ENCODE results near the gene TSPAN8. TPM values are rescaled to one million over a fixed set of nuclear protein-coding genes. Genes with fewer than 3 reads are reported as not detected.

Gene TSPAN8
- total RNA-seq, 1 experiment from 2014 or later = 0.37 TPM

DNA sequence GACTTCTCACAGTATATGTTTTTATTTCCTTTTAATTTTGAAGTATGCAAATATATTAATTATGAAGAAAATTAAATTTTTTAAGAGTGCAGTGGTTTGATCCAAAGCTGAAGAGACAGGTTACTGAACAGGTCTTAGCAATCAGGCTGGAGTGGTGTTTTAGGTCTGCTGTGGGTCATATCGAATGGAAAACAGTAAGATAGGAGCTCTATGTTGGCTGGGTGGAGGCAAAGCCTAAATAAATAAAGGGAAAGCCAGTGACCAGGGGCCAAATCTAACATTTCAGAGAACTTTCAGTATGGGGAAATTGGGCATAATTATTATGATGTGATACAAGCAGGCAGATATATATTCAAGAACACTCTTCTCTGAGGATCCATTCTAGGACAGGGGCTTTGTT lies 12.7 kb upstream of the TSPAN8 start:
- H3K36me3 Mint-ChIP-seq = peaks cover 15% of the 10 kb centered on the region
- H3K4me3 Mint-ChIP-seq = no peak overlapping the region
- DNase-seq (ENCODE audit: low spot score) (no peak), ATAC-seq (no peak)
- no peaks in the 10 kb centered on the region for H3K27me3 Mint-ChIP-seq (ENCODE audit: low read depth)
- no peaks in the 10 kb centered on the region for H3K4me1 Mint-ChIP-seq
- CTCF ChIA-PET = no interaction called here
- no peak overlapping the region for H3K27ac Mint-ChIP-seq
- peaks cover 23% of the 10 kb centered on the region for H3K9me3 Mint-ChIP-seq
- POLR2A ChIA-PET = no interaction called here
- TF ChIP-seq, protein P1, sequence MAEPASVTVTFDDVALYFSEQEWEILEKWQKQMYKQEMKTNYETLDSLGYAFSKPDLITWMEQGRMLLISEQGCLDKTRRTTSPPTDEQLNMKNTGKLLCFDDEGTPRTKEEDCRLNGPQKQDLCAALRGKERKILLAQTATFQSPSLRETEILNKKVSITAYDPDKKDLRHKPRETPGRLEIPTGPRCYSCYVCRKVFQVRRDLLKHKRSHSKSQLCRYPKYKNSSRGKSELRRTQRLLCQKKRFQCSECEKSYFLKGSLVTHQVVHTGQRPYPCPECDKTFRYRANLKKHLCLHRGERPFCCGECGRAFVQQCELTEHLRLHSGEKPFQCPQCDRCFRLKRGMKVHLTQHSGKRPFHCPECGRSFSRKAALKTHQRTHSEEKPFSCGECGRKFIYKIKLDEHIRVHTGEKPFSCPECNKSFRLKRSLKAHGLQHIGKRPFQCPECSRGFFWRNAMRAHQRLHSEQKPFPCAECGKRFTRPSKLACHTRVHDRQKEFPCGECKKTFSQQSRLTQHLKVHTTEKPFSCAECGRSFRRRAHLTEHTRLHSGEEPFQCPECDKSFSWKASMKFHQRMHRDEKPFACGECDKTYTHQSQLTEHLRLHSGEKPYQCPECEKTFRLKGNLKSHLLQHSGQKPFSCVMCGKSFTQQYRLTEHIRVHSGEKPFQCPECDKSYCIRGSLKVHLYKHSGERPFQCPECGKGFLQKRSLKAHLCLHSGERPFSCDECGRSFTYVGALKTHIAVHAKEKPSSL (CRISPR knock-in tag; conservative IDR thresholded peaks at IDR 0.05) = no peak
- TF ChIP-seq FOXP1 (CRISPR knock-in tag; IDR thresholded peaks at IDR 0.05; ENCODE audit: borderline replicate concordance) (no peak), ETV6 (CRISPR knock-in tag; IDR thresholded peaks at IDR 0.05) (no peak), JAZF1 (CRISPR knock-in tag; IDR thresholded peaks at IDR 0.05) (no peak), TCF7 (CRISPR knock-in tag; IDR thresholded peaks at IDR 0.05; ENCODE audit: low read depth) (no peak), MXD4 (CRISPR knock-in tag; IDR thresholded peaks at IDR 0.05; ENCODE audit: borderline replicate concordance) (no peak), ZNF121 (CRISPR knock-in tag; IDR thresholded peaks at IDR 0.05) (no peak), ZNF219 (CRISPR knock-in tag; IDR thresholded peaks at IDR 0.05; ENCODE audit: borderline replicate concordance) (no peak), NFATC4 (CRISPR knock-in tag; IDR thresholded peaks at IDR 0.05) (no peak), FOXK1 (CRISPR knock-in tag; IDR thresholded peaks at IDR 0.05) (no peak), NR1H2 (CRISPR knock-in tag; IDR thresholded peaks at IDR 0.05) (no peak), GTF2I (CRISPR knock-in tag; conservative IDR thresholded peaks at IDR 0.05) (no peak)
- TF ChIP-seq, protein P2, sequence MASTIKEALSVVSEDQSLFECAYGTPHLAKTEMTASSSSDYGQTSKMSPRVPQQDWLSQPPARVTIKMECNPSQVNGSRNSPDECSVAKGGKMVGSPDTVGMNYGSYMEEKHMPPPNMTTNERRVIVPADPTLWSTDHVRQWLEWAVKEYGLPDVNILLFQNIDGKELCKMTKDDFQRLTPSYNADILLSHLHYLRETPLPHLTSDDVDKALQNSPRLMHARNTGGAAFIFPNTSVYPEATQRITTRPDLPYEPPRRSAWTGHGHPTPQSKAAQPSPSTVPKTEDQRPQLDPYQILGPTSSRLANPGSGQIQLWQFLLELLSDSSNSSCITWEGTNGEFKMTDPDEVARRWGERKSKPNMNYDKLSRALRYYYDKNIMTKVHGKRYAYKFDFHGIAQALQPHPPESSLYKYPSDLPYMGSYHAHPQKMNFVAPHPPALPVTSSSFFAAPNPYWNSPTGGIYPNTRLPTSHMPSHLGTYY (CRISPR knock-in tag; IDR thresholded peaks at IDR 0.05) = no peak
- TF ChIP-seq, protein P3, sequence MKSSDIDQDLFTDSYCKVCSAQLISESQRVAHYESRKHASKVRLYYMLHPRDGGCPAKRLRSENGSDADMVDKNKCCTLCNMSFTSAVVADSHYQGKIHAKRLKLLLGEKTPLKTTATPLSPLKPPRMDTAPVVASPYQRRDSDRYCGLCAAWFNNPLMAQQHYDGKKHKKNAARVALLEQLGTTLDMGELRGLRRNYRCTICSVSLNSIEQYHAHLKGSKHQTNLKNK (CRISPR knock-in tag; IDR thresholded peaks at IDR 0.05) = no peak
- TF ChIP-seq, protein P4, sequence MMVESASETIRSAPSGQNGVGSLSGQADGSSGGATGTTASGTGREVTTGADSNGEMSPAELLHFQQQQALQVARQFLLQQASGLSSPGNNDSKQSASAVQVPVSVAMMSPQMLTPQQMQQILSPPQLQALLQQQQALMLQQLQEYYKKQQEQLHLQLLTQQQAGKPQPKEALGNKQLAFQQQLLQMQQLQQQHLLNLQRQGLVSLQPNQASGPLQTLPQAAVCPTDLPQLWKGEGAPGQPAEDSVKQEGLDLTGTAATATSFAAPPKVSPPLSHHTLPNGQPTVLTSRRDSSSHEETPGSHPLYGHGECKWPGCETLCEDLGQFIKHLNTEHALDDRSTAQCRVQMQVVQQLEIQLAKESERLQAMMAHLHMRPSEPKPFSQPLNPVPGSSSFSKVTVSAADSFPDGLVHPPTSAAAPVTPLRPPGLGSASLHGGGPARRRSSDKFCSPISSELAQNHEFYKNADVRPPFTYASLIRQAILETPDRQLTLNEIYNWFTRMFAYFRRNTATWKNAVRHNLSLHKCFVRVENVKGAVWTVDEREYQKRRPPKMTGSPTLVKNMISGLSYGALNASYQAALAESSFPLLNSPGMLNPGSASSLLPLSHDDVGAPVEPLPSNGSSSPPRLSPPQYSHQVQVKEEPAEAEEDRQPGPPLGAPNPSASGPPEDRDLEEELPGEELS (CRISPR knock-in tag; IDR thresholded peaks at IDR 0.05) = no peak
- TF ChIP-seq, protein P5, sequence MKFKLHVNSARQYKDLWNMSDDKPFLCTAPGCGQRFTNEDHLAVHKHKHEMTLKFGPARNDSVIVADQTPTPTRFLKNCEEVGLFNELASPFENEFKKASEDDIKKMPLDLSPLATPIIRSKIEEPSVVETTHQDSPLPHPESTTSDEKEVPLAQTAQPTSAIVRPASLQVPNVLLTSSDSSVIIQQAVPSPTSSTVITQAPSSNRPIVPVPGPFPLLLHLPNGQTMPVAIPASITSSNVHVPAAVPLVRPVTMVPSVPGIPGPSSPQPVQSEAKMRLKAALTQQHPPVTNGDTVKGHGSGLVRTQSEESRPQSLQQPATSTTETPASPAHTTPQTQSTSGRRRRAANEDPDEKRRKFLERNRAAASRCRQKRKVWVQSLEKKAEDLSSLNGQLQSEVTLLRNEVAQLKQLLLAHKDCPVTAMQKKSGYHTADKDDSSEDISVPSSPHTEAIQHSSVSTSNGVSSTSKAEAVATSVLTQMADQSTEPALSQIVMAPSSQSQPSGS (CRISPR knock-in tag; IDR thresholded peaks at IDR 0.05; ENCODE audit: borderline replicate concordance, low read depth) = no peak
- TF ChIP-seq, protein P6, sequence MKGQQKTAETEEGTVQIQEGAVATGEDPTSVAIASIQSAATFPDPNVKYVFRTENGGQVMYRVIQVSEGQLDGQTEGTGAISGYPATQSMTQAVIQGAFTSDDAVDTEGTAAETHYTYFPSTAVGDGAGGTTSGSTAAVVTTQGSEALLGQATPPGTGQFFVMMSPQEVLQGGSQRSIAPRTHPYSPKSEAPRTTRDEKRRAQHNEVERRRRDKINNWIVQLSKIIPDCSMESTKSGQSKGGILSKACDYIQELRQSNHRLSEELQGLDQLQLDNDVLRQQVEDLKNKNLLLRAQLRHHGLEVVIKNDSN (CRISPR knock-in tag; IDR thresholded peaks at IDR 0.05) = no peak
- TF ChIP-seq, protein P7, sequence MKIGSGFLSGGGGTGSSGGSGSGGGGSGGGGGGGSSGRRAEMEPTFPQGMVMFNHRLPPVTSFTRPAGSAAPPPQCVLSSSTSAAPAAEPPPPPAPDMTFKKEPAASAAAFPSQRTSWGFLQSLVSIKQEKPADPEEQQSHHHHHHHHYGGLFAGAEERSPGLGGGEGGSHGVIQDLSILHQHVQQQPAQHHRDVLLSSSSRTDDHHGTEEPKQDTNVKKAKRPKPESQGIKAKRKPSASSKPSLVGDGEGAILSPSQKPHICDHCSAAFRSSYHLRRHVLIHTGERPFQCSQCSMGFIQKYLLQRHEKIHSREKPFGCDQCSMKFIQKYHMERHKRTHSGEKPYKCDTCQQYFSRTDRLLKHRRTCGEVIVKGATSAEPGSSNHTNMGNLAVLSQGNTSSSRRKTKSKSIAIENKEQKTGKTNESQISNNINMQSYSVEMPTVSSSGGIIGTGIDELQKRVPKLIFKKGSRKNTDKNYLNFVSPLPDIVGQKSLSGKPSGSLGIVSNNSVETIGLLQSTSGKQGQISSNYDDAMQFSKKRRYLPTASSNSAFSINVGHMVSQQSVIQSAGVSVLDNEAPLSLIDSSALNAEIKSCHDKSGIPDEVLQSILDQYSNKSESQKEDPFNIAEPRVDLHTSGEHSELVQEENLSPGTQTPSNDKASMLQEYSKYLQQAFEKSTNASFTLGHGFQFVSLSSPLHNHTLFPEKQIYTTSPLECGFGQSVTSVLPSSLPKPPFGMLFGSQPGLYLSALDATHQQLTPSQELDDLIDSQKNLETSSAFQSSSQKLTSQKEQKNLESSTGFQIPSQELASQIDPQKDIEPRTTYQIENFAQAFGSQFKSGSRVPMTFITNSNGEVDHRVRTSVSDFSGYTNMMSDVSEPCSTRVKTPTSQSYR (CRISPR knock-in tag; IDR thresholded peaks at IDR 0.05) = no peak
- TF ChIP-seq, protein P8, sequence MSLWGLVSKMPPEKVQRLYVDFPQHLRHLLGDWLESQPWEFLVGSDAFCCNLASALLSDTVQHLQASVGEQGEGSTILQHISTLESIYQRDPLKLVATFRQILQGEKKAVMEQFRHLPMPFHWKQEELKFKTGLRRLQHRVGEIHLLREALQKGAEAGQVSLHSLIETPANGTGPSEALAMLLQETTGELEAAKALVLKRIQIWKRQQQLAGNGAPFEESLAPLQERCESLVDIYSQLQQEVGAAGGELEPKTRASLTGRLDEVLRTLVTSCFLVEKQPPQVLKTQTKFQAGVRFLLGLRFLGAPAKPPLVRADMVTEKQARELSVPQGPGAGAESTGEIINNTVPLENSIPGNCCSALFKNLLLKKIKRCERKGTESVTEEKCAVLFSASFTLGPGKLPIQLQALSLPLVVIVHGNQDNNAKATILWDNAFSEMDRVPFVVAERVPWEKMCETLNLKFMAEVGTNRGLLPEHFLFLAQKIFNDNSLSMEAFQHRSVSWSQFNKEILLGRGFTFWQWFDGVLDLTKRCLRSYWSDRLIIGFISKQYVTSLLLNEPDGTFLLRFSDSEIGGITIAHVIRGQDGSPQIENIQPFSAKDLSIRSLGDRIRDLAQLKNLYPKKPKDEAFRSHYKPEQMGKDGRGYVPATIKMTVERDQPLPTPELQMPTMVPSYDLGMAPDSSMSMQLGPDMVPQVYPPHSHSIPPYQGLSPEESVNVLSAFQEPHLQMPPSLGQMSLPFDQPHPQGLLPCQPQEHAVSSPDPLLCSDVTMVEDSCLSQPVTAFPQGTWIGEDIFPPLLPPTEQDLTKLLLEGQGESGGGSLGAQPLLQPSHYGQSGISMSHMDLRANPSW (CRISPR knock-in tag; conservative IDR thresholded peaks at IDR 0.05; ENCODE audit: low read depth) = no peak
- TF ChIP-seq, protein P9, sequence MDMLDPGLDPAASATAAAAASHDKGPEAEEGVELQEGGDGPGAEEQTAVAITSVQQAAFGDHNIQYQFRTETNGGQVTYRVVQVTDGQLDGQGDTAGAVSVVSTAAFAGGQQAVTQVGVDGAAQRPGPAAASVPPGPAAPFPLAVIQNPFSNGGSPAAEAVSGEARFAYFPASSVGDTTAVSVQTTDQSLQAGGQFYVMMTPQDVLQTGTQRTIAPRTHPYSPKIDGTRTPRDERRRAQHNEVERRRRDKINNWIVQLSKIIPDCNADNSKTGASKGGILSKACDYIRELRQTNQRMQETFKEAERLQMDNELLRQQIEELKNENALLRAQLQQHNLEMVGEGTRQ (CRISPR knock-in tag; IDR thresholded peaks at IDR 0.05) = no peak

Data from WTC11 (cell line).